Gastrocnemius medialis (tissue), 4 donors: Measurements from ENCODE around the gene CDK14. TPM values are rescaled to one million over a fixed set of nuclear protein-coding genes. Genes with fewer than 3 reads are reported as not detected.

Source experiments
- ATAC-seq, 2 donors: fragments of 150-250 bp; one replicate each; pipeline ENCODE4 v1.9.1; 2016
- DNase-seq, 2 donors: peaks; one replicate each; pipeline ENCODE4 v3.0.0-alpha.2; 2019
- H3K27ac ChIP-seq, 4 donors: fragments of 200-600 bp; sonication (generic); 1 replicate in 1 of 4; 2 replicates in 3 of 4; pipeline ENCODE4 v1.5.1; 2016 to 2018; ENCODE audit warnings: mild to moderate bottlenecking in 2 of 4, moderate library complexity in 1 of 4
- H3K27me3 ChIP-seq, 3 donors: fragments of 200-600 bp; sonication (generic) in 2 of 3; 1 replicate in 1 of 3; 2 replicates in 2 of 3; pipeline versions ENCODE4 v1.5.1 to v1.6.0; 2016 to 2019; ENCODE audit warnings: mild to moderate bottlenecking in 1 of 3, moderate library complexity in 1 of 3
- H3K36me3 ChIP-seq, 2 donors: fragments of 200-600 bp; sonication (generic) in 1 of 2; one replicate each; pipeline ENCODE4 v1.5.1; 2017 to 2018
- H3K4me1 ChIP-seq, 2 donors: fragments of 200-600 bp; sonication (generic) in 1 of 2; one replicate each; pipeline ENCODE4 v1.5.1; 2016 to 2017; ENCODE audit warnings: mild to moderate bottlenecking in 2 of 2
- H3K4me3 ChIP-seq, 4 donors: fragments of 200-600 bp; sonication (generic) in 3 of 4; 1 replicate in 1 of 4; 2 replicates in 3 of 4; pipeline ENCODE4 v1.5.1; 2016 to 2019; ENCODE audit warnings: mild to moderate bottlenecking in 2 of 4
- H3K9me3 ChIP-seq, 3 donors: fragments of 200-600 bp; sonication (generic) in 2 of 3; 1 replicate in 1 of 3; 2 replicates in 2 of 3; pipeline ENCODE4 v1.5.1; 2016 to 2019
- POLR2A ChIP-seq, 2 donors: fragments of 450-650 bp; IDR thresholded peaks; one replicate each; pipeline ENCODE4 v1.6.1; 2017; ENCODE audit warnings: antibody characterized with exemption in 2 of 2, mild to moderate bottlenecking in 2 of 2, moderate library complexity in 2 of 2
- in situ Hi-C, 4 donors: fragments of 200-750 bp; cut with MboI; loops; one replicate each; pipeline versions ENCODE4 v1.15.0 to v1.8.0; 2017; ENCODE audit warnings: low sequenced_read_pairs in 4 of 4
- intact Hi-C: fragments of 100-400 bp; cut with DNase I; formaldehyde crosslinking; loops from one replicate; pipeline ENCODE4 v1.15.1; 2023; ENCODE audit warnings: low total_unique reads
- total RNA-seq, 4 donors: library from RNA; depleted of rRNA; stranded (reverse); fragments of >200 nt; gene quantifications; one replicate each; pipeline versions ENCODE4 v1.1.0 to v1.2.3, GENCODE V29; 2016
- TF ChIP-seq, protein P1 (sequence below), 5 experiments: fragments of 450-650 bp in 3 of 5; fragments of 200-600 bp in 2 of 5; sonication (generic) in 2 of 5; IDR thresholded peaks in 4 of 5; conservative IDR thresholded peaks in 1 of 5; 1 replicate in 4 of 5; 2 replicates in 1 of 5; pipeline ENCODE4 v1.5.1; 2016 to 2019; ENCODE audit warnings: antibody characterized with exemption in 5 of 5, mild to moderate bottlenecking in 3 of 5, moderate library complexity in 3 of 5

CDK14 gene
- total RNA-seq, 4 donors from 2014 or later = 3.9 to 8.6 (median 7.3) TPM

DNA sequence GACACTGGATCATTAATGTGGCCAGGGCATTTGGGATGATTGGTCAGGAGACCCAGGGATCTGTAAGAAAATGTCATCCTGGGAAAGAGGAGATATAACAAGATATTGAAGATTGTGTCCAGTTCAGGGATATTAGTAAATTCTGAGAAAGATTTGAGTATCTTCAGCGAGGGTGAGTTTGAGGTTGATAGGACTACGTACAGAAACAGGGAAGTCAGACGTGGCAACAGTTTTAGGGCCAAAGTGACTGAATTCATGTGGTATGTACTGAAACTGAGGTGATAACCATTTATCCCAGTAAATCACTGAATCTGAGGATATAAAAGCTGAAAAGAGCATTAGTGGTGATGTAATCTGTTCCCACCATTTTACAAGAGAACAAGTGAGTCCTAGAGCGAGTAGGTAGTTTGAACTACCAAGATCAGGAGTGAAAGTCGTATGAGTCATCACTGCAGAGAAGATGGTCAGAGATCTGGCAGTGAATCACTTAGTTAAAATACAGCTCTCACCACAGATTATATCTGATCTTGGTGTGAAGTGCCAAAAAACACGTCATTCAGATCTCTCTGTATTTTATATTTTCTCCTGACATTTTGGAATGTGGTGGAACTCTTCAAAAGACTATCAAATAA is 220.5 kb downstream of the CDK14 start:
- intact Hi-C loops = no loop called here
- no peak for DNase-seq
- Histone ChIP-seq H3K27ac (no peak overlapping the region), H3K4me1 (no peaks in the 10 kb centered on the region), H3K36me3 (no peaks in the 10 kb centered on the region), H3K27me3 (no peaks in the 10 kb centered on the region), H3K9me3 (no peaks in the 10 kb centered on the region), H3K4me3 (no peak overlapping the region)
- no peak for TF ChIP-seq POLR2A (IDR thresholded peaks at IDR 0.05)
- TF ChIP-seq, protein P1, sequence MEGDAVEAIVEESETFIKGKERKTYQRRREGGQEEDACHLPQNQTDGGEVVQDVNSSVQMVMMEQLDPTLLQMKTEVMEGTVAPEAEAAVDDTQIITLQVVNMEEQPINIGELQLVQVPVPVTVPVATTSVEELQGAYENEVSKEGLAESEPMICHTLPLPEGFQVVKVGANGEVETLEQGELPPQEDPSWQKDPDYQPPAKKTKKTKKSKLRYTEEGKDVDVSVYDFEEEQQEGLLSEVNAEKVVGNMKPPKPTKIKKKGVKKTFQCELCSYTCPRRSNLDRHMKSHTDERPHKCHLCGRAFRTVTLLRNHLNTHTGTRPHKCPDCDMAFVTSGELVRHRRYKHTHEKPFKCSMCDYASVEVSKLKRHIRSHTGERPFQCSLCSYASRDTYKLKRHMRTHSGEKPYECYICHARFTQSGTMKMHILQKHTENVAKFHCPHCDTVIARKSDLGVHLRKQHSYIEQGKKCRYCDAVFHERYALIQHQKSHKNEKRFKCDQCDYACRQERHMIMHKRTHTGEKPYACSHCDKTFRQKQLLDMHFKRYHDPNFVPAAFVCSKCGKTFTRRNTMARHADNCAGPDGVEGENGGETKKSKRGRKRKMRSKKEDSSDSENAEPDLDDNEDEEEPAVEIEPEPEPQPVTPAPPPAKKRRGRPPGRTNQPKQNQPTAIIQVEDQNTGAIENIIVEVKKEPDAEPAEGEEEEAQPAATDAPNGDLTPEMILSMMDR (IDR thresholded peaks at IDR 0.05 in 4 of 5, conservative IDR thresholded peaks at IDR 0.05 in 1 of 5) = no peak
- in situ Hi-C loops = no loop called here
- peak; percentile 65 to 71 for ATAC-seq

DNA sequence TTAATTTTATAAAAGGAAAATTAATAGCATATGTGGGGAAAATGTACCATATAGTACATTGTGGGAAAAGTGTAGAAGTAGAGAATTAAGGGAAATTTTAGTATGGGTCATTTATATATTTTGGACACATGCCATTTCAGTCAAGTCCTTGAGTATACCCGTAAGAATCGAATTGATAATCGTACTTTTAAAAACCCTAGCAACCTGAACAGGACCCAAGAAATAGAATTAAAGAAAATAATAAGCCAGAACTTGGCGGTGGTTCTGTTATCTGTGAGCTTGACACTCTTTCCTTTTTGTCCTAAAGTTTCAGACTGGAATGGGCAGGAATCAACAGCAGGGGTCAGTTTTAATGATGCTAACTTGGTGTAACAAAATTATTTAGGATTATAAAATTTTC is 221.0 kb downstream of the CDK14 start:
- no peak overlapping the region for H3K4me3 ChIP-seq
- no peak for ATAC-seq
- H3K27ac ChIP-seq = no peak overlapping the region

DNA sequence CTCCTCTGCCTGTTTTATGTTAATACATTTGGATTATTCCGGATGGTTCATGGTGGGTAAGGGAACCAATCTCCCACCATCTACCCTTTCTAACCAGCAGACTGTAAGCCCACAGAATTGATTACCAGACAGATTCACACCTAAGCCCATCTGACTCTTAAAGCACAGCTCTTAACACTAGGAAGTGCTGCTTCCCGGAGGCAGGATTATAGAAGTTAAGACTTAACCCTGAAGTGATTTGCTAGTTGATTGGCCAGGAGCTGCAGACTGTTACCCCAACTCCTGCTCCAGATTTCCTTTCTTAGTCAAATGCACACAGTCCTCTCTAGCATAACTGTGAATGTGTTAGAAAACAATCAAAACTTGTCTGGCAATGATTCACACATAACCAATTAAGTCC is 221.7 kb downstream of the CDK14 start:
- H3K36me3 ChIP-seq = no peaks in the 10 kb centered on the region
- intact Hi-C loops = no loop called here
- in situ Hi-C loops = no loop called here
- no peaks in the 10 kb centered on the region for H3K9me3 ChIP-seq
- ATAC-seq (no peak), DNase-seq (no peak)
- no peak for TF ChIP-seq POLR2A (IDR thresholded peaks at IDR 0.05)
- TF ChIP-seq, protein P1 (IDR thresholded peaks at IDR 0.05 in 4 of 5, conservative IDR thresholded peaks at IDR 0.05 in 1 of 5) = no peak
- no peaks in the 10 kb centered on the region for H3K4me1 ChIP-seq
- no peaks in the 10 kb centered on the region for H3K27me3 ChIP-seq
- no peak overlapping the region for H3K4me3 ChIP-seq
- no peak overlapping the region for H3K27ac ChIP-seq

More for the DNA sequence above, 221.0 kb downstream of the CDK14 start:
- Histone ChIP-seq H3K27me3 (no peaks in the 10 kb centered on the region), H3K9me3 (no peaks in the 10 kb centered on the region), H3K36me3 (no peaks in the 10 kb centered on the region), H3K4me1 (no peaks in the 10 kb centered on the region)
- no peak for DNase-seq
- in situ Hi-C loops = no loop called here
- intact Hi-C loops = no loop called here
- TF ChIP-seq, protein P1 (IDR thresholded peaks at IDR 0.05 in 4 of 5, conservative IDR thresholded peaks at IDR 0.05 in 1 of 5) = no peak
- no peak for TF ChIP-seq POLR2A (IDR thresholded peaks at IDR 0.05)

DNA sequence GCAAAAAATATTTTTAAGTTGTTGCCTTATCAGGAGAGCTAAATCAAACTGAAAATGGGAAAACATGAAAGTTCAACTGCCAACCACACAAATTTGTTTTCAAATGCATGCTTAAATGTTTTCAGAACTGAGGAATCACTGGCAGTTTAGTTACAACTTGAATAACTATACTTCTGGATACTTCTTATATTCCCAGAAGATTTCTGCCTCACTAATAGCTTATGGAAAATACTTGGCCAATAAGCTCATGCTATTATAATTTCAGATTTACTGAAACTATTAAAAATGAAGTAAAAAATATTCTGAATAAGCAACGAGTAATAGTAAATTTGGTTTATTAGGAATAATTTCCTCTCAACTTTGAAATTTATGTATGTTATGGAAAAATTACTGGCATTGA is 222.2 kb downstream of the CDK14 start:
- DNase-seq (no peak), ATAC-seq (no peak)
- Histone ChIP-seq H3K4me1 (no peaks in the 10 kb centered on the region), H3K27ac (no peak overlapping the region), H3K9me3 (no peaks in the 10 kb centered on the region), H3K36me3 (no peaks in the 10 kb centered on the region), H3K4me3 (no peak overlapping the region), H3K27me3 (no peaks in the 10 kb centered on the region)
- intact Hi-C loops = no loop called here
- in situ Hi-C loops = no loop called here
- TF ChIP-seq POLR2A (IDR thresholded peaks at IDR 0.05) = no peak

DNA sequence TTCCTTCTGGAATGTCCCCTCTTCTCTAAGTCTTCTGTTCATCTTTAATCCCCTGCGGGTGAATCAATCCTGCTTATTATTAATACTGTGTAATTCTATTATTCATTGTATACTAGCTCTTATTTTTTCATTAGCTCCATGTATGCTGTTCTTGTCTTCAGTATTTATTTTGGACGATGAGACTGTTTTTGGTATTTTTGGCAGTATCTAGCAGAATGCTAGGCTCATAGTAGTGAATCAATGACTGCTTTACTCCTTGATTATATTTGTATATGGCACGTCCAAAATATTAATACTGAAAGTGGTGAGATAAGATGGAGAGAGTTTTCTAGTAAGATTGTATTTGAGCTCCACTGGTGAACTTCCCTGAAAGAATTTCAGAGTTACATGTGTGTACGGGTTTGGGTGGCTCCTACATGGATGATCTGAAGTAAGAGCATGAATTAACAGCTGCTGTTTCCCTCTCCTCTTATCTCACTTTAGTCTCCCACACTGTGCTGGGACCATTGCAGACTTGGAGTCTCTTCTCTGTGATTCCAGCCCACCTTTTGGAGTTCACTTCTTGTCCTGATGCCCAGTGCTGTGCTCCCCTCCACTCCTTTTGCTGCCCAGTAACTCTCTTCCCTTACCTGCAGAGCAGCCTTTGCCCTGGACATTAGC is 226.0 kb downstream of the CDK14 start:
- Histone ChIP-seq H3K4me3 (no peak overlapping the region), H3K27ac (no peak overlapping the region), H3K4me1 (peaks cover 0 to 8% of the 10 kb centered on the region in 2 donors), H3K36me3 (no peaks in the 10 kb centered on the region), H3K9me3 (no peaks in the 10 kb centered on the region), H3K27me3 (no peaks in the 10 kb centered on the region)
- DNase-seq (no peak), ATAC-seq (no peak)
- in situ Hi-C loops = no loop called here
- TF ChIP-seq, protein P1 (IDR thresholded peaks at IDR 0.05 in 4 of 5, conservative IDR thresholded peaks at IDR 0.05 in 1 of 5) = no peak
- TF ChIP-seq POLR2A (IDR thresholded peaks at IDR 0.05) = no peak
- intact Hi-C loops = no loop called here
